CD4-positive, alpha-beta T cell treated with Interleukin-15 for 1 hour (primary cell): ENCODE data around the gene EIF4G1.

ENCODE experiments used
- DNase-seq: peaks from one replicate; pipeline ENCODE4 v3.0.0-alpha.2; 2020

The EIF4G1 gene

DNA sequence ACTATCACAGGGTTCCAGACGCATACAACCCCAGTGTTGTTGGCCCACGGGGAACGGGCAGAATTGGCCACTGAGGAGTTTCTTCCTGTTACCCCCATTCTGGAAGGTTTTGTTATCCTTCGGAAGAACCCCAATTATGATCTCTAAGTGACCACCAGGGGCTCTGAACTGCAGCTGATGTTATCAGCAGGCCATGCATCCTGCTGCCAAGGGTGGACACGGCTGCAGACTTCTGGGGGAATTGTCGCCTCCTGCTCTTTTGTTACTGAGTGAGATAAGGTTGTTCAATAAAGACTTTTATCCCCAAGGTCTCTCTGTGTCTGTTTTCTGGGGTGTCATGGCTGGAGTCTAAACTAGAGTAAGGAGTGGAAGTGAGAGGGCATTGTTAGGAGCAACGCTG lies 5.7 kb upstream of the EIF4G1 start:
- DNase-seq: no peak

DNA sequence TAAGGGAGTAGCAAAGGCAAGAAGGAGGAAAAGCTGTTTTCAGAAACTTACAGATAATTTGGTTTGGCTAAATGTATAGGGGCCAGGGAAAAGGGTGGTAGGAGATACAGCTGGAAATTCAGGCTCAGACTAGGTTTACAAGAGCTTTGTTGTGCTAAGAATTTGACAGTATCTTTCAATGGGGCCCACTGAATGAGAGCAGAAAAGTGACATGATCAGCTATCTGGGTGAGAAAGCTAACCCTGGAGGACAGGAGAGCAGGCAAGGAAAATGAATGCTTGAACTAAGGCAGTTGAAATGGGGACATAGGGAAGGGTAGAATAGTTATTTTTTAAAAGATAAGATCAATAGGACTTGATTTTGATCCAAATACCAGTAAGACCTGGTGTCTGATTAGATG lies 2.8 kb upstream of the EIF4G1 start:
- DNase-seq: no peak

DNA sequence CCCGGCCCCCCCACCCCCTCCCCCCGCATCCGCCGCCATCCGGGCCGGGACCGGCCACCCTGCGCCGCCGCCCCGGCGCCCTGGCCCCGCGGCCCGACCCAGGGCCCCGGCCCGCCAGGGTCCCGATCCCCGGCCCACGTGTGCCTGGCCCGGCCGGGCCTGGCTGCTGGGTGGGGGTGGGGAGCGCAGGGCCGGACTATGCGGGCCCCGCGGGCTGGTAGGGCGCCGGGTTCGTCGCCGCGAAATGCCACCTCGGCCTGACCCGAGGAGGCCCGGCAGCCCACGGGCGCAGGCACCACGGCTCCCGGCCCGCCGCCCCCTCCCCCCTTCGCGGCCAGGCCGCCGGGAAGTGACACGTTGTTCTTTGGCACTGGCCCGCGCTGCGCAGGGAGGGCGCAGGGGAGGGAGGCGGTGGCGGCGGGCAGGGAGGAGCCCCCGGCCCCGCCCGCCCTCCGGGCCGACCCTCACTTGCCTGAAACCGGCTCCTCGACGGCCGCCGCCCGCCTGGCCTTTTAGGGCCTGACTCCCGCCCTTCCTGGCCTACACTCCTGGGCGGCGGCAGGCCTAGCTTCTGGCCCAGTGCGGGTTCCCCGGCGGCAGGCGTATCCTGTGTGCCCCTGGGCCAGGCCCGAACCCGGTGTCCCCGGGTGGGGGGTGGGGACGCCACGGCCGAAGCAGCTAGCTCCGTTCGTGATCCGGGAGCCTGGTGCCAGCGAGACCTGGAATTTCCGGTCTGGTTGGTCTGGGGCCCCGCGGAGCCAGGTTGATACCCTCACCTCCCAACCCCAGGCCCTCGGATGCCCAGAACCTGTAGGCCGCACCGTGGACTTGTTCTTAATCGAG lies 515 bp downstream of the EIF4G1 start:
- peak; percentile 77 for DNase-seq

DNA sequence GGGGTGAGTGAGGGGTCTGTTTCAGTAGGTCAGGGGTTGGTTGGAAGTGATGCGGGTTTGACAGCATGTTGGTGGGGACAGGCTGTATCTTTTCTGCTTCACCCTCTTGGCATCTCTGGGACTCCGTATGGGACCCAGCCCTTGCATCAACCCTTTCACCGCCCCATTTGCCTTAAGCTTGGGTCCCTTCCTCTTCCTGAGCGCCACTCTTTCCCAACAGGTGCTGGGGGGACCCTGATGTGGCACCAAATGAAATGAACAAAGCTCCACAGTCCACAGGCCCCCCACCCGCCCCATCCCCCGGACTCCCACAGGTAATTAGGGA lies 1.1 kb downstream of the EIF4G1 start:
- DNase-seq: no peak

DNA sequence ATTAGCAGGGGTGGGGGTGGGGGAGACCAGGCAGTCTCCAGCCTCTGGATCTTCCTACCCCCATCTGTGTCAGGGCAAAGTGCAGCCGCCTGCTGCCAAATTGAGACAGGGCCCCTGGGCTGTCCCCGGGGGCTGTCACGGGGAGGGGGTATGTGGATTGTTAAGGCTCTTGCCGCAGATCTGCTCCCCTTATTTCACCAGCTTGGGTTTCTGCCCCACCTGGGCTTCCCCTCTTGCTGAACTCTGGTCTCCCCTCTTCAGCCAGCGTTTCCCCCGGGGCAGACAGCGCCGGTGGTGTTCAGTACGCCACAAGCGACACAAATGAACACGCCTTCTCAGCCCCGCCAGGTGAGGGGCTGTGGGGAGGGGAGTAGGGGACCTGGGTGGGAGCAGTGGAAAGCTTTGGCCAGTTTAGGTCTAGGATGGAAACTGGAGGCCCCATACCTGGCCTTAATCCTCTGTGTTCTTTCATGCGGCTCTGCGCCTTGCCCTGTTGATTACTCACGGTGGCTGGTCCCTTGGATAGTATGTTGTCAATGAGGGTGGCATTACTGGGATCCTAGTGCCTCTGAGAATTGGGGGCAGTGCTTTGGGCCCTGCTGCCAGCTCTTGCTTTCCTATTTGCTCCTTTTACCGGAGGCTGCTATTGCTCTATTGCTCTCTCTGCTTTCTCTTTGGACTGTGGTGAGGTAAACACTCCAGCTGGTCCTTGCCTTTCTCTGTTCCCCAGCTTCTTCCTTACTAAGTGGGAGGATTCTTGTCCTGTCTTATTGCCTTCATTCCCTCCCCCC lies 1.7 kb downstream of the EIF4G1 start:
- no peak for DNase-seq

DNA sequence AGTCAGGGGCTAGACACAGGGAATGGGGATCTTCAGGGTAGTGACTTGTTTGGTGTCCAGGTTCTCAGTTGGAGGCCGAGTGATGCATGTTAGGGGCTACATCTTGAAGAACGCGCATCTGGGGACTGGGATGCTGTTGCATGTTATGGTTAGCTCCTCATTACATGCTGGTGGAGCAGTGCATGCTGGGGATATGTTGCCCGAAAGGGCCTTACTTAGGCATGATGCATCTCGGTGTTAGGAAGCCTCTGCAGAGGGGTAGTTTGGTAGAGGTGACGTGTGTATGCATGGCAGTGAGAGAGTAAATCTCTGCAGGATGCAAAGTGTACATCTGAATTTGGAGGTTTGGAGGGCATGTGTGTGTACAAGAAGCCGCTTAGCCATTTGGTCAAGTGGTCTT lies 2.4 kb downstream of the EIF4G1 start:
- no peak for DNase-seq

DNA sequence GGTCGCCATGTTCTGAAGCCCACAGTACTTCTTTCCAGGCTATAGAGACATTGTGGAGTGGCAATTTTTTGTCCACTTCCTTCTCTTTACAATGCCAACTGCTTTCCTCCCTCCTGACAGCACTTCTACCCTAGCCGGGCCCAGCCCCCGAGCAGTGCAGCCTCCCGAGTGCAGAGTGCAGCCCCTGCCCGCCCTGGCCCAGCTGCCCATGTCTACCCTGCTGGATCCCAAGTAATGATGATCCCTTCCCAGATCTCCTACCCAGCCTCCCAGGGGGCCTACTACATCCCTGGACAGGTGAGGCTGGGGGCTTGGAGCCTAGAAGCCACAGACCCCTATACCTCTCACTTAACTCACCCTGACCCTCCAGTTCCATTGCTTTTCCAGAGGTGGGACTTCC lies 2.8 kb downstream of the EIF4G1 start:
- DNase-seq: no peak

DNA sequence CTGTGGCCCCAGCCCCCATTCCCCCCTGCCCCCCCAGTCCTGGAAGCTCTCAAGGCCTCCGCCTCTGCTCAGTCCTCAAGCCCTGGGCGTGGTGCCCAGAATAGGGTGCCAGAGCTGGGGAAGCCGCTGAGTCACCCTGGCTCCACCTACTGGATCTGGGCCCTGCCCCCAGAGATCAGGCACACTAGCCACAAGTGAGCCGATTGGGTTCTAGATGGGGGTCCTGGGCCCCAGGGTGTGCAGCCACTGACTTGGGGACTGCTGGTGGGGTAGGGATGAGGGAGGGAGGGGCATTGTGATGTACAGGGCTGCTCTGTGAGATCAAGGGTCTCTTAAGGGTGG lies 5.7 kb downstream of the EIF4G1 start:
- peak; percentile 69 for DNase-seq

DNA sequence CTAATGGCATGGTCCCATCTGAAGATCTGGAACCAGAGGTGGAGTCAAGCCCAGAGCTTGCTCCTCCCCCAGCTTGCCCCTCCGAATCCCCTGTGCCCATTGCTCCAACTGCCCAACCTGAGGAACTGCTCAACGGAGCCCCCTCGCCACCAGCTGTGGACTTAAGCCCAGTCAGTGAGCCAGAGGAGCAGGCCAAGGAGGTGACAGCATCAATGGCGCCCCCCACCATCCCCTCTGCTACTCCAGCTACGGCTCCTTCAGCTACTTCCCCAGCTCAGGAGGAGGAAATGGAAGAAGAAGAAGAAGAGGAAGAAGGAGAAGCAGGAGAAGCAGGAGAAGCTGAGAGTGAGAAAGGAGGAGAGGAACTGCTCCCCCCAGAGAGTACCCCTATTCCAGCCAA lies 7.3 kb downstream of the EIF4G1 start:
- DNase-seq: no peak

DNA sequence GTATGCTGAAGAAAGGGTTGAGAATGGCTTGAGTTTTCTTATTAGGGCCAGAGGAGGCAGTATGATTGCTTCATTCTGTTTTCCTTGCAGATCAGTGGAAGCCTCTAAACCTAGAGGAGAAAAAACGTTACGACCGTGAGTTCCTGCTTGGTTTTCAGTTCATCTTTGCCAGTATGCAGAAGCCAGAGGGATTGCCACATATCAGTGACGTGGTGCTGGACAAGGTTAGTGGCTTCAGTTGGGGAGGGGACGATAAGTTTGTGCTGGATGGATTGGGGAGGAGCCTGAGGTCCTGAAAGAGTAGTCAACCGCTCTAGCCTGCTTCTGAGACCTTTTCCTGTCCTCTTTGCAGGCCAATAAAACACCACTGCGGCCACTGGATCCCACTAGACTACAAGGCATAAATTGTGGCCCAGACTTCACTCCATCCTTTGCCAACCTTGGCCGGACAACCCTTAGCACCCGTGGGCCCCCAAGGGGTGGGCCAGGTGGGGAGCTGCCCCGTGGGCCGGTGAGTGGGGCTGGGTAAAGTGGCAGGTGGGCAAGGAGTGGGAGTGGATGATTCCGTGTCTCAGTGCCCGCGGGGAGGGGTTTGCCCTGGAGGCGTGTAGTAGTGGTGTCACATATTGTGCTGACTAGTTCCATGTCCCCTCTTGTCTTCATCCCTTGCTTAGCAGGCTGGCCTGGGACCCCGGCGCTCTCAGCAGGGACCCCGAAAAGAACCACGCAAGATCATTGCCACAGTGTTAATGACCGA lies 8.5 kb downstream of the EIF4G1 start:
- peak; percentile 64 for DNase-seq

DNA sequence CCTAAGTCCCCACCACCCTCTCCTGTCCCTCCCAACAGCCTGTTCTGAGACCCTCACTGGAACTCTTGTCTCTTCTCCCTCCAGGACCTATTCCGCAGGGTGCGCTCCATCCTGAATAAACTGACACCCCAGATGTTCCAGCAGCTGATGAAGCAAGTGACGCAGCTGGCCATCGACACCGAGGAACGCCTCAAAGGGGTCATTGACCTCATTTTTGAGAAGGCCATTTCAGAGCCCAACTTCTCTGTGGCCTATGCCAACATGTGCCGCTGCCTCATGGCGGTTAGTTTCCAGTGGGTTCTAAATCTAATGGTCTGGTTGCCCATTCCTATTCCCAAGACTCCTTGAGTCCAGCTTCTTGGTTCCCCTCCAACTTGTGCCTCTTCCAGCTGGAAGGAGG lies 9.3 kb downstream of the EIF4G1 start:
- DNase-seq: no peak

DNA sequence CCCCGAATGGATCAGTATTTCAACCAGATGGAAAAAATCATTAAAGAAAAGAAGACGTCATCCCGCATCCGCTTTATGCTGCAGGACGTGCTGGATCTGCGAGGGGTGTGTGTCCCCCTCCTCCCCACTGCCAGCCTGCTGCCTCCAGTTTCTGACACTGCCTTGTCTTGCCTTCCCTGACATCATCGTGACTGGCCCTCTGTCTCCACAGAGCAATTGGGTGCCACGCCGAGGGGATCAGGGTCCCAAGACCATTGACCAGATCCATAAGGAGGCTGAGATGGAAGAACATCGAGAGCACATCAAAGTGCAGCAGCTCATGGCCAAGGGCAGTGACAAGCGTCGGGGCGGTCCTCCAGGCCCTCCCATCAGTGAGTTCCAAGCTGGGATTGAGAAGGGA lies 10.9 kb downstream of the EIF4G1 start:
- no peak for DNase-seq

DNA sequence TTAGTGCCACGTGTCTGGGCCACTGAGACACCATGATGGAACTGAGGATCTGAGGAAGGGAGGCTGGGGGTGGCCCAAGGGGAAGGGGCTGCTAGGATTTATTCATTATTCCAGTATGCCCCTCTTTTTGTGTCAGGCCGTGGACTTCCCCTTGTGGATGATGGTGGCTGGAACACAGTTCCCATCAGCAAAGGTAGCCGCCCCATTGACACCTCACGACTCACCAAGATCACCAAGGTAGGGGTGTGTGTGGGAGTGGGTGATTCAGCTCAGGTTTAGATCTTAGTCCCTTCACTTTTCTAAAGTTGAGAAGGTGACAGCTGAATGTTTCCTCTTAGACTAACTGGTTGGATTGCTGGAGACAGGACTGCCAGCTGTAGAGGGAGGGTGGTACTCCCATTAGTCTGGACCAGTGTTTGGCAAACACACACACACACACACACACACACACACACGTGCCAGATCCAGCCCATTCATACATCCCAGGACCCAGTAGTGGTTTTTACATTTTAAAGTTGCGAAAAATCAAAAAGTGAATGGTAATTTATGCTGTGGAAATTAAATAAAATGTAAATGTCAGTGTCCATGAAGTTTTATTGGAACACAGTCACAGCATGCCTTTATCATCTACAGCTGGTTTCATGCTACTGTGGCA lies 11.4 kb downstream of the EIF4G1 start:
- DNase-seq: no peak

DNA sequence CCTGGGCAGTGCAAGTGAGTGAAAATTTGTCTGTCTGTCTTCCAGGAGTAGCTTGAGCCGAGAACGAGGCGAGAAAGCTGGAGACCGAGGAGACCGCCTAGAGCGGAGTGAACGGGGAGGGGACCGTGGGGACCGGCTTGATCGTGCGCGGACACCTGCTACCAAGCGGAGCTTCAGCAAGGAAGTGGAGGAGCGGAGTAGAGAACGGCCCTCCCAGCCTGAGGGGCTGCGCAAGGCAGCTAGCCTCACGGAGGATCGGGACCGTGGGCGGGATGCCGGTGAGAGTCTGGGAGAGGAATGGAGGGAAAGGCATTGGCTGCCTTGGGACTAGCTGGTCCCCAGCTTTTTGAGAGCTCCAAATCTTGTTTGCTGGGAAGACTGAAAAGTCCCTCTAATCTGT lies 12.8 kb downstream of the EIF4G1 start:
- DNase-seq: no peak

DNA sequence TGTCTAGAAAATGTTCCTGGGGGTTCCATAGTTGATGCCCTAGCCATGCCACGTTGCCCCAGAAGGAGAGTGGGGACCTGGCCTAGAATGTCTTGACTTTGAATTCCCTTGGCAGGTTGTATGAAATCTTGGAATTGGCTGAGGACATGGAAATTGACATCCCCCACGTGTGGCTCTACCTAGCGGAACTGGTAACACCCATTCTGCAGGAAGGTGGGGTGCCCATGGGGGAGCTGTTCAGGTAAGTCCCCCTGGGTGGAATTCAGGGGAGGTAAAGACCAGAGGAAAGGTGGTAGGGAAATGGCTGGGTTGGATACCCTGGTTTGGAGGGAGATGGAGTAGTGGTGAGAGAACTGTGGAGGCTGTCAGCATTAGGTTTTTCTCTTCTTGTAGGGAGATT lies 14.1 kb downstream of the EIF4G1 start:
- DNase-seq: no peak

DNA sequence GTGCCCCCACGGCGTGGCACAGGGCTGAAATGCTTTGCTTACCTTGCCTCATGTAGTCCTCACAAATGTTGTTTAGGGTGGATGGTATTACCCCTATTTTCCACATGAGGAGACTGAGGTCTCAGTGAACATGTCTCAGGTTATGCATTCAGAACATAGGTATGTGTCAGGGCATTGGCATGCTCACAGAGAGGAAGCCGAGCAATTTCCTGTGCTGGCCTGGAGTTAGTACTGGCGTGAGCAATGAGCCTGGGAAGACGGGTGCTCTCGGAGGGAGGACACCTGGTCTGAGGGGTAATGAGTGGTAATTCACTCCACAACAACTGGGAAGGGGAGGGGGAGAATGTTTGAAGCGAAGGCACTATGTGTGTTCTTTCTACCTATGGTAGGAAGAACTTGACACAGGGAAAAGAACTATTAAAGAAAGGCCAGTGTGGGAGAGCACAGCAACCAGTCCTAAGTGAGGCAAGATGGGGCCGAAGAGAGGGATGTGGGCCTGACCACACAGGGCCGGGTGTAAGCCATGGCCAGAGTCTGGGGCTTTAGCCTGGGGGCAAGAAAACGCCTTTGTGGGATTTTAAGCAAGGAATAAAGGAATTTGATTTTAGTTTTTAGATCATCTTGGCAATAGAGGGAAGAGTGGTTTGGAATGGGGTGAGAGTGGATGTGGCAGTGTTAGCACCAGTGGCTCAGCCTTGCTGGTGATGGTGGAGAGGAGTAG lies 18.1 kb downstream of the EIF4G1 start:
- no peak for DNase-seq

DNA sequence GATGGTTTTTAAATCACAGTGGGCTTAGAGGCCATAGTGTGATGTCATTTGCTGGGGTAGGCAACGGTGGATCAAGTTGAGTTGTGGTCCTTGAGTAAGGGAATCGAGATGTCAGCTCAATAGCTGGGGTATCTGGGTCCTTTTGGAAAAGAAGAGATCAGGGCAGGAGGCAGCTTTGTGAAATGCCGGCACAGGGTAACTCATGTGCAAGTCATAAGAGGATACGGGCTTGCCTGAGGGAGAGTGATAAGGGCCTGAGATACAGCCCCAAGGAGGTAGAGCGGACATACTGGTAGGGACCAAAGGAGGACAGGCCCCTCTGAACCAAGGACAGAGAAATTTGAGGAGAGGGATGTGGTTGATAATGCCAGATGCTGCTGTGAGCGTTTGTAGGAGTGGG lies 18.8 kb downstream of the EIF4G1 start:
- no peak for DNase-seq

DNA sequence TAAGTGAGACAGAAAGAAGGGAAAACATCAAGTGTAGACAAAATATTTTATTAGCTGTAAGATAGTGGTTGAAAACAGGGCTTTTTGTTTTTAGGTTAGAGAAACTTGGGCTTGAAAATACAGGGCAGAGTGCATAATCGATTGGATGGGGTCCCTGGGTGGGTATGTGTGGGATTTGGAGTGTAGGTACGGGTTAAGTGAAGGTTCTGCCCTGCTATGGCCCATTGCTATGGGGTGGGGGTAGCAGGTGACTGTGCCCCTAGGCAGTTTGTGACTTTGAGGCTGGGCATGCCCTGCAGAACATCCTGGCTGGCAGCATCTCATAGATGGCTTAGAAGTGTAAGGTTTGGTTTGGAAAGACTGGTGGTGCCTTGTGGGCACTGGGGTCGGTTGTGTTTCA lies 19.3 kb downstream of the EIF4G1 start:
- no peak for DNase-seq

DNA sequence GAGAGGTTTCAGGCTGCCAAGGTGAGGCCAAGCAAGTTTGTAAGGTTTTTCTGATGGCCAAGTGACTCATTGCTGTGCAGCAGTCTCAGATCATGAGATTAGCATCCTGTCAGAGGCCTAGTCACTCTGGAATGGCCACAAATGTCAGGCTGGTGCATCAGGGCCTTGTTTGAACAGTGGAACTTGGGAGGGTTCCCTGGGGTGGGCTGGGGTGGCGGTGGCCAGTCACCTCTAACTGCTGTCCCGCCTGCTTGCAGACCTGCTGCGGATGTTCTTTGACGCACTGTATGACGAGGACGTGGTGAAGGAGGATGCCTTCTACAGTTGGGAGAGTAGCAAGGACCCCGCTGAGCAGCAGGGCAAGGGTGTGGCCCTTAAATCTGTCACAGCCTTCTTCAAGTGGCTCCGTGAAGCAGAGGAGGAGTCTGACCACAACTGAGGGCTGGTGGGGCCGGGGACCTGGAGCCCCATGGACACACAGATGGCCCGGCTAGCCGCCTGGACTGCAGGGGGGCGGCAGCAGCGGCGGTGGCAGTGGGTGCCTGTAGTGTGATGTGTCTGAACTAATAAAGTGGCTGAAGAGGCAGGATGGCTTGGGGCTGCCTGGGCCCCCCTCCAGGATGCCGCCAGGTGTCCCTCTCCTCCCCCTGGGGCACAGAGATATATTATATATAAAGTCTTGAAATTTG lies 20.2 kb downstream of the EIF4G1 start:
- DNase-seq: peak; percentile 36

DNA sequence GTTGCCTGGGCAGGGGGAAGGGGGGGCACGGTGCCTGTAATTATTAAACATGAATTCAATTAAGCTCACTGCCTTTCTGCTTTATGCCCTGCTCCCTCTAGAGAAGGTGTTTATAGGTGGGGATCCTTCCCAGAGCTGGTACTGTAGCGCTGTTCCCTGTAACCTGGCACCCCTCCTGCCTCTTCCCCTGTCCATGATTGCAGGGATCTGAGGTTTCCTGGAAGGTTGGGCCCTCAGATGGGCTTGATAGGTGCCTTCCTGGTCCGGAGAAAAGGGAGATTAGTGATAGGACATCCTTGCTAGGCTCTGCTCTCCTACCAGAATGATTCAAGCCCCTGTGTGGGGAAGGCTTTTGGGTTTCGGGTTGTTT lies 20.9 kb downstream of the EIF4G1 start:
- DNase-seq: no peak

DNA sequence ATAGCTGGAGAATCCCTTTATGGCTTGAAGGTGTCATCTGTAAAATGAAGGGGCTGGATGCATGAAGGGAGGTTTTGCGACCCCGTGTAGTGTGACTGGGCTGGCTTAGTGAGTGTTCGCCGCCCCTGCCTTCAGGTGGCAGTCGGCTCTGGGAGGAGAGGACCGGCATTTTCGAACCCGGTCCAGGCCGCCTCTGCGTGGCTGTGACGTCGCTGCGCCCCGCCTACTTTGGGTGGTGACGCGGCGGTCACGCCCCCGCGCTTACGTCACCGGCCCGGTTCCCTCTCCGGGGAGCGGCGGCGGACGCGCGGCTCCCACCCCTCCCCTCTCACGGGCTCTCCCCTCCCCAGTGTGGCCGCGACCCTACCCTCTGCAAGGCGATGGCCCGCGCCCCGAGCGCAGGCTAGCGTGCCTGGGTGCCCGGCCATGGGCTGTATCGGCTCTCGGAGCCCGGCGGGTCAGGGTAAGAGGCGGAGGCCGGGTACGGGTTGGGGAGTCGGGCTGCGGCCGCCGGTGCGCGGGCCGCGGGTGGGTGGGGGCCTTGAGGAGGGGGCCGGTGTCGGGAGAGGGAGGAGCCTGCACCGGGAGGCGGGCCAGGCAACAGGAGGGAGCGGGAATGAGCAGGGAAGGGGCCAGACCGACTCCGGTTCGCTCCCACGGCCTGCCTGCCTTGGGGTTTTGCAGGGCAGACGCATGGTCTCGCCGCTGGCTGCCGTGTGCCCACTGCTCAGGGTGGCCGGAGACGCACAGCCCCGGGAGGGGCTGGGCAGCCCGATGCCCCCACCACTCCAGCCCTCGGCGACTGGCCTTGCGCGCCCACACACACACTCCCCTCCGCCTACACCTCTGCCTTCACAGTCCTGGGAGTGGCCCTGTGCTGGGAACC lies 21.5 kb downstream of the EIF4G1 start:
- DNase-seq: peak; percentile 88
